Transverse colon (tissue), 4 donors: ENCODE results near the gene SYNGR1. TPM values are rescaled to one million over a fixed set of nuclear protein-coding genes. Genes with fewer than 3 reads are reported as not detected.

Experiments
- DNase-seq: peaks from one replicate; pipeline ENCODE4 v3.0.0-alpha.2; 2019
- H3K27ac ChIP-seq, 4 donors: fragments of 200-600 bp; sonication (generic); 2 replicates each; pipeline ENCODE4 v1.5.1; 2016 to 2018; ENCODE audit warnings: inconsistent platforms in 4 of 4
- H3K27me3 ChIP-seq: fragments of 200-600 bp; sonication (generic); 2 replicates; pipeline ENCODE4 v1.5.1; 2017; ENCODE audit warnings: inconsistent platforms
- H3K36me3 ChIP-seq, 4 donors: fragments of 200-600 bp; sonication (generic); 2 replicates each; pipeline ENCODE4 v1.5.1; 2017 to 2019; ENCODE audit warnings: inconsistent platforms in 4 of 4
- H3K4me1 ChIP-seq, 4 donors: fragments of 200-600 bp; sonication (generic); 2 replicates each; pipeline ENCODE4 v1.5.1; 2017 to 2020; ENCODE audit warnings: inconsistent platforms in 4 of 4
- H3K4me3 ChIP-seq, 4 donors: fragments of 200-600 bp; sonication (generic); 1 replicate in 1 of 4; 2 replicates in 3 of 4; pipeline versions ENCODE4 v1.5.1 to v1.6.1; 2017 to 2019; ENCODE audit warnings: inconsistent platforms in 4 of 4
- H3K9me3 ChIP-seq, 2 donors: fragments of 200-600 bp; sonication (generic); 2 replicates each; pipeline ENCODE4 v1.5.1; 2017 to 2019; ENCODE audit warnings: inconsistent platforms in 2 of 2
- EP300 ChIP-seq: sonication (generic); formaldehyde crosslinking; IDR thresholded peaks from one replicate; pipeline ENCODE4 v1.6.1; 2017; ENCODE audit warnings: antibody characterized with exemption, low read depth
- POLR2A ChIP-seq: fragments of 450-650 bp; IDR thresholded peaks from one replicate; pipeline ENCODE4 v1.6.1; 2016; ENCODE audit warnings: antibody characterized with exemption, mild to moderate bottlenecking, moderate library complexity
- POLR2AphosphoS5 ChIP-seq, 3 donors: sonication (generic); formaldehyde crosslinking; IDR thresholded peaks; one replicate each; pipeline ENCODE4 v1.6.1; 2016; ENCODE audit warnings: antibody characterized with exemption in 3 of 3
- WGBS, 2 donors: methylation state at CpG; one replicate each; pipeline ENCODE4 v1.1.5; 2018; ENCODE audit warnings: low coverage in 1 of 2; 5-methylcytosine and 5-hydroxymethylcytosine counted together
- in situ Hi-C, 4 donors: fragments of 200-750 bp; cut with MboI; loops; one replicate each; pipeline versions ENCODE4 v1.15.0 to v1.15.1; 2017; ENCODE audit warnings: low sequenced_read_pairs in 3 of 4, low pct_ligation_motif_present in 1 of 4, low pct_unique_long_range_greater_than_20kb in 1 of 4
- intact Hi-C: fragments of 100-400 bp; cut with DNase I; formaldehyde crosslinking; loops from one replicate; pipeline ENCODE4 v1.15.1; 2023; ENCODE audit warnings: low total_unique reads
- total RNA-seq, 4 donors: library from RNA; depleted of rRNA; stranded (reverse); fragments of >200 nt; gene quantifications; one replicate each; pipeline ENCODE4 v1.1.0, GENCODE V29; 2016
- TF ChIP-seq, protein P1 (sequence below), 5 experiments: fragments of 200-600 bp in 3 of 5; fragments of 450-650 bp in 2 of 5; sonication (generic) in 3 of 5; IDR thresholded peaks; 1 replicate in 2 of 5; 2 replicates in 3 of 5; pipeline ENCODE4 v1.5.1; 2016 to 2017; ENCODE audit warnings: antibody characterized with exemption in 5 of 5, inconsistent platforms in 3 of 5, mild to moderate bottlenecking in 2 of 5, moderate library complexity in 1 of 5

SYNGR1 gene
- total RNA-seq, 4 donors from 2014 or later = 6.7 to 10.5 (median 8.0) TPM

- Histone ChIP-seq H3K36me3 (peaks cover 0 to 57% (median 34%) of the 10 kb centered on the region in 4 donors), H3K27ac (peak overlapping the region; percentile 96 to 99 (median 98)), H3K27me3 (no peaks in the 10 kb centered on the region), H3K4me1 (peaks cover 33 to 42% (median 37%) of the 10 kb centered on the region in 4 donors), H3K4me3 (peak overlapping the region in 1 of 4 donors; percentile 82), H3K9me3 (no peaks in the 10 kb centered on the region)
- in situ Hi-C loops = loop anchor here in 2 of 4 donors (10.0 to 25.0 kb wide), 2 partner anchors 142 to 304 kb away; partner anchors contain the start of genes APOBEC3C (in 2 of the 2) and APOBEC3D (in 2 of the 2)
- WGBS, 2 donors = 38 to 50% methylated on average over 2 to 17 of the region's 17 CpGs
- intact Hi-C loops = no loop called here
- peak; percentile 79 for DNase-seq
- TF ChIP-seq POLR2AphosphoS5 (IDR thresholded peaks at IDR 0.05) = peak; percentile 13 to 54 (median 37)
- no peak for TF ChIP-seq POLR2A
- TF ChIP-seq, protein P1, sequence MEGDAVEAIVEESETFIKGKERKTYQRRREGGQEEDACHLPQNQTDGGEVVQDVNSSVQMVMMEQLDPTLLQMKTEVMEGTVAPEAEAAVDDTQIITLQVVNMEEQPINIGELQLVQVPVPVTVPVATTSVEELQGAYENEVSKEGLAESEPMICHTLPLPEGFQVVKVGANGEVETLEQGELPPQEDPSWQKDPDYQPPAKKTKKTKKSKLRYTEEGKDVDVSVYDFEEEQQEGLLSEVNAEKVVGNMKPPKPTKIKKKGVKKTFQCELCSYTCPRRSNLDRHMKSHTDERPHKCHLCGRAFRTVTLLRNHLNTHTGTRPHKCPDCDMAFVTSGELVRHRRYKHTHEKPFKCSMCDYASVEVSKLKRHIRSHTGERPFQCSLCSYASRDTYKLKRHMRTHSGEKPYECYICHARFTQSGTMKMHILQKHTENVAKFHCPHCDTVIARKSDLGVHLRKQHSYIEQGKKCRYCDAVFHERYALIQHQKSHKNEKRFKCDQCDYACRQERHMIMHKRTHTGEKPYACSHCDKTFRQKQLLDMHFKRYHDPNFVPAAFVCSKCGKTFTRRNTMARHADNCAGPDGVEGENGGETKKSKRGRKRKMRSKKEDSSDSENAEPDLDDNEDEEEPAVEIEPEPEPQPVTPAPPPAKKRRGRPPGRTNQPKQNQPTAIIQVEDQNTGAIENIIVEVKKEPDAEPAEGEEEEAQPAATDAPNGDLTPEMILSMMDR (IDR thresholded peaks at IDR 0.05) = peak; percentile 73 to 90 (median 87)
- TF ChIP-seq EP300 = no peak
Measured at GRCh38 chr22:39316440-39317083, 33.2 kb upstream of the SYNGR1 start.

DNA sequence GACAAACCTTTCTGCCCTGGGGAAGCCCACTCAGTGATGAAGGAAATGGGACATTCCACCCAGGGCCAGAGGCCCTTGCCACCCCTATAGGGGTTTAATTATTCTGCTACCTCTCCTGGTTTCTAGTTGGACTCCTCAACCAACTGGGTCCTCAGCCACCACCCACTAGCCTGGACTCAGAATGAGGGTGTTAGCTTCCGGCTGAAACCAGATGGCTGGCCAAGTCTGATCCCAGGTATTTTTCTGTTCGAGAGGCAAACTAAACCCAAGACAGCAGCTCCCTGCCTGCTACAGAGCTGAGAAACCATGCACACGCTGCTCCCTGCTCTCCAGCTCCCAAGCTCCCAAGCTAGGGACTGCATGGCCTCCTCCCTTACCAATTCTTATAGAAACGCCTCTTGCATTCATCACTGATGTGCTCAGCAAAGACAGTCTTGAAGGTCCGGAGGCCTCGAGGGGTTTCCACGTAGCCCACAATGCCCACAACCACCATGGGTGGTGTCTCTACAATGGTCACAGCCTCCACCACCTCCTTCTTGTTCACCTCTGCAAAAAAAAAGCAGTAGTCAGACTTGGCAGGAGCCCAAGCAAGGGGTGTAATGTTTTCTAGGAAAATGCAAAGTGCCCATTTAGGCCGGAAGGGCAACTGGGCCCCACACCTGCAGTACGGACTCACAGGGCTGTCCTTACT is 32.6 kb upstream of the SYNGR1 start:
- TF ChIP-seq, protein P1 (IDR thresholded peaks at IDR 0.05) = no peak
- no peak for TF ChIP-seq POLR2A
- no peak for TF ChIP-seq EP300
- TF ChIP-seq POLR2AphosphoS5 (IDR thresholded peaks at IDR 0.05) = no peak
- Histone ChIP-seq H3K9me3 (no peaks in the 10 kb centered on the region), H3K4me3 (peak overlapping the region in 2 of 4 donors; percentile 68 to 82), H3K27ac (peak overlapping the region; percentile 96 to 99 (median 98)), H3K4me1 (peaks cover 33 to 42% (median 37%) of the 10 kb centered on the region in 4 donors), H3K36me3 (peaks cover 0 to 53% (median 27%) of the 10 kb centered on the region in 4 donors), H3K27me3 (no peaks in the 10 kb centered on the region)
- peak; percentile 60 for DNase-seq
- in situ Hi-C loops = loop anchor here in 2 of 4 donors (10.0 to 25.0 kb wide), 2 partner anchors 142 to 305 kb away; partner anchors contain the start of genes APOBEC3C (in 2 of the 2) and APOBEC3D (in 2 of the 2)
- intact Hi-C loops = no loop called here
- 17 to 27% methylated on average over 2 to 9 of the region's 9 CpGs for WGBS, 2 donors

GRCh38 chr22:39317775-39318506 is 31.9 kb upstream of the SYNGR1 start:
- intact Hi-C loops (no loop called here), in situ Hi-C loops (loop anchor here in 2 of 4 donors (10.0 to 25.0 kb wide), 2 partner anchors 143 to 306 kb away; partner anchors contain the start of genes APOBEC3C (in 2 of the 2) and APOBEC3D (in 2 of the 2))
- Histone ChIP-seq H3K36me3 (peaks cover 0 to 46% (median 22%) of the 10 kb centered on the region in 4 donors), H3K27ac (peak overlapping the region; percentile 96 to 99 (median 98)), H3K9me3 (no peaks in the 10 kb centered on the region), H3K27me3 (no peaks in the 10 kb centered on the region), H3K4me1 (peaks cover 33 to 42% (median 37%) of the 10 kb centered on the region in 4 donors), H3K4me3 (peak overlapping the region in 3 of 4 donors; percentile 60 to 82 (median 68))
- DNase-seq = no peak
- WGBS, 2 donors = 7 to 11% methylated on average over 3 to 9 of the region's 9 CpGs
- TF ChIP-seq POLR2AphosphoS5 (IDR thresholded peaks at IDR 0.05) (no peak), EP300 (no peak), POLR2A (no peak)
- TF ChIP-seq, protein P1 (IDR thresholded peaks at IDR 0.05) = no peak
